Dendritic cell treated with granulocyte-macrophage colony-stimulating factor and Interleukin-4, amounts not matched to agents 40 ng/mL and 50 ng/mL, for 4 days (primary cell): ENCODE measurements around the gene ITPR2.
"Not testable (repeated sequence)": the region's sequence is repeated elsewhere in the genome, so short reads cannot be mapped to it uniquely, and the experiment has no call there.

Experiments used
- H3K27ac Mint-ChIP-seq: one replicate; pipeline ENCODE4 v1.8.0; 2022; ENCODE audit warnings: mild to moderate bottlenecking, mixed read lengths
- H3K27me3 Mint-ChIP-seq: one replicate; pipeline ENCODE4 v1.8.0; 2022; ENCODE audit warnings: mild to moderate bottlenecking, mixed read lengths
- H3K36me3 Mint-ChIP-seq: one replicate; pipeline ENCODE4 v1.8.0; 2022; ENCODE audit warnings: low read depth, mixed read lengths
- H3K4me1 Mint-ChIP-seq: one replicate; pipeline ENCODE4 v1.8.0; 2022; ENCODE audit warnings: low read depth, mixed read lengths
- H3K4me3 Mint-ChIP-seq: one replicate; pipeline ENCODE4 v1.8.0; 2022; ENCODE audit warnings: mild to moderate bottlenecking, moderate library complexity, mixed read lengths
- H3K9me3 Mint-ChIP-seq: one replicate; pipeline ENCODE4 v1.8.0; 2022; ENCODE audit warnings: mixed read lengths
- intact Hi-C: fragments of 100-400 bp; cut with micrococcal nuclease; formaldehyde crosslinking; loops from one replicate; pipeline ENCODE4 v1.15.0; 2022

The ITPR2 gene

DNA sequence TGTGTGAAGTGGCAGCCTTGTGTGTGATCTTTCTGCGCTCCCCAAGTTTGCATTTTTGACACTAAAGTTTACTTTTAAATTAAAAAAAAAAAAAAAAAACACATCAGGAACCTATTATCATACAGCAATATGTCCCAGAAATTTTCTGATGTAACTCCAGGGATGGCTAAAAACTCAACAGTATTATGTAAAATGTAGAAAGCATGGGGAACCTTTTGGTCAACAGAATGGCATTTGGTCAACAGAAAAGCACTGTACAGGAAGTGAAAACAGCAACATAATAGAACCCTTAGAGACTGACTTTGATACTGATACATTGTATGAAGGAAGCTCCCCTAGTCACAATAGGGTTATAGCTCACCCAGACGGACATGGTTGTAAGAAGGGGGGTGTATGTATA is 224.3 kb downstream of the ITPR2 start:
- no peaks in the 10 kb centered on the region for H3K4me1 Mint-ChIP-seq

DNA sequence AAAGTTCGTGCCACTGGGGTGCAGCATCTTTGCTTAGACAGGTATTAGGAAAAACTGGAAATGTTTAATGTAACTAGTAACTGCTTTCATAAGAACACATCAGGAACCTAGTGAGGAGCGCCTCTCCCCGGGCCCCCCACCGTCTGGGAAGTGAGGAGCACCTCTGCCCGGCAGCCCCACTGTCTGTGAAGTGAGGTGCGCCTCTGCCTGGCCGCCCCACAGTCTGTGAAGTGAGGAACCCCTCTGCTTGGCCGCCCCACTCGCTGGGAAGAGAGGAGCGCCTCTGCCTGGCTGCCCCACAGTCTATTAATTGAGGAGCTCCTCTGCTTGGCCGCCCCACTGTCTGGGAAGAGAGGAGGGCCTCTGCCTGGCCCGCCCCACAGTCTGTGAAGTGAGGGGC is 224.7 kb downstream of the ITPR2 start:
- no peak overlapping the region for H3K4me3 Mint-ChIP-seq
- intact Hi-C loops: no loop called here
- no peaks in the 10 kb centered on the region for H3K9me3 Mint-ChIP-seq
- H3K27ac Mint-ChIP-seq: no peak overlapping the region
- H3K36me3 Mint-ChIP-seq: peaks cover 75% of the 10 kb centered on the region
- H3K27me3 Mint-ChIP-seq: no peaks in the 10 kb centered on the region
- no peaks in the 10 kb centered on the region for H3K4me1 Mint-ChIP-seq

More for the DNA sequence above, 224.3 kb downstream of the ITPR2 start:
- peaks cover 75% of the 10 kb centered on the region for H3K36me3 Mint-ChIP-seq
- intact Hi-C loops: no loop called here
- H3K4me3 Mint-ChIP-seq: no peak overlapping the region
- H3K27ac Mint-ChIP-seq: no peak overlapping the region
- no peaks in the 10 kb centered on the region for H3K27me3 Mint-ChIP-seq
- no peaks in the 10 kb centered on the region for H3K9me3 Mint-ChIP-seq

DNA sequence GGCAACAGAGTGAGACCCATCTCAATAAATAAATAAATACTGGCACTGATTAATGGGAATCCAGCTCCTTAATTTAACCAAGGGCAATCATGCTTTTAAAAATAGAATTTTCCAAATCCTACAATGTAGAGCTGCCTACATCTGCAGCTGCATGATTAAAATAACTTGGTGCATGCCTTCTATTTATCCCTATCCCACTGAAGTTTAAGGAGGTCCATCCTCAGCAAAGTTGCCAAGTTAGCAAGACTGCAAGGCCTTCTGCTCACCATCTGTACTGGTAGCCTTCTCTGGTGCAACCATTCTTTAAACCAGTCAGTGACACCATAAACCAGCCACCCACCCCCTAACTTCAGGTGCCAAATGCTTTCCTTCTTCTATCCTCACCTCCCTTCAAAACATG is 226.1 kb downstream of the ITPR2 start:
- no peaks in the 10 kb centered on the region for H3K27me3 Mint-ChIP-seq
- no peak overlapping the region for H3K4me3 Mint-ChIP-seq
- no peaks in the 10 kb centered on the region for H3K4me1 Mint-ChIP-seq
- intact Hi-C loops: no loop called here
- H3K36me3 Mint-ChIP-seq: peaks cover 77% of the 10 kb centered on the region
- no peak overlapping the region for H3K27ac Mint-ChIP-seq
- no peaks in the 10 kb centered on the region for H3K9me3 Mint-ChIP-seq

DNA sequence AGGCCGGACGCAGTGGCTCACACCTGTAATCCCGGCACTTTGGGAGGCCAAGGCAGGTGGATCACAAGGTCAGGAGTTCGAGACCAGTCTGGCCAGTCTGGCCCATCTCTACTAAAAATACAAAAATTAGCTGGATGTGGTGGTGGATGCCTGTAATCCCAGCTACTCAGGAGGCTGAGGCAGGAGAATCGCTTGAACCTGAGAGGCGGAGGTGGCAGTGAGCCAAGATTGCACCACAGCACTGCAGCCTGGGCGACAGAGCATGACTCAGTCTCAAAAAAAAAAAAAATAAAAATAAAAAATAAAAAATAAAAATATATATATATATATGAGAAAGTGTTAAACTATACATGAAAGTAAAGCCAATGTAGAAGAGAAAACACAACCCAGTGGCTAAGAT is 228.2 kb downstream of the ITPR2 start:
- intact Hi-C loops, H3K27me3 Mint-ChIP-seq, H3K4me3 Mint-ChIP-seq, H3K9me3 Mint-ChIP-seq, H3K27ac Mint-ChIP-seq, H3K4me1 Mint-ChIP-seq: not testable (repeated sequence)
- H3K36me3 Mint-ChIP-seq: peaks cover 81% of the 10 kb centered on the region

DNA sequence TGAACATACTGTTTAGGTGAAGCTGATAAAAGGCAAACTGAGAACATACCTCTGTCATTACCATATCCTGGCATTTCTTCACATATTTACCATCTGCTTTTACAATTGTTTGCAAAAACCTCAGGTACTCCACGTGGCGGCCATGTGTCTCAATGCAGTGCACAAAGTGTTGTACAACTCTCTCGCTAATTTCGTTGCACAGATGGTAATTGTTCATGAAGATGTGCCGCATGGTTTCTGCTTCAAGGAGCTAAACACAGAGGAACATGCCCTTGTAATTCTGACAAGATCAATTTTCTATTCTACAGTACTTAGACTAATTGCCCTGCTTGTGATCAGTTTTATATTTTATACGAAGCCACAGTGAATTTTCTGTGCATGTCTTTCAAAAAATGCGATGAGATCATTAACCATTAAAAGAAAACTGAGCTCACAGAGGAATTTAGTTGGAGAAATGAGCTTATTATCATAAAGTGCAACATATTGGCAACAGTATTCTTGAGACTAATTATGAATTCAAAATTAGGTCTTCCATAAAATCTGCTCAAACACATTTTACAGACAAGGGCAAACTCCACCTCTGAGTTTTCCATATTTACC is 233.8 kb downstream of the ITPR2 start:
- no peaks in the 10 kb centered on the region for H3K4me1 Mint-ChIP-seq
- no peaks in the 10 kb centered on the region for H3K9me3 Mint-ChIP-seq
- H3K36me3 Mint-ChIP-seq: peaks cover 85% of the 10 kb centered on the region
- intact Hi-C loops: no loop called here
- no peak overlapping the region for H3K27ac Mint-ChIP-seq
- no peak overlapping the region for H3K4me3 Mint-ChIP-seq
- H3K27me3 Mint-ChIP-seq: no peaks in the 10 kb centered on the region

DNA sequence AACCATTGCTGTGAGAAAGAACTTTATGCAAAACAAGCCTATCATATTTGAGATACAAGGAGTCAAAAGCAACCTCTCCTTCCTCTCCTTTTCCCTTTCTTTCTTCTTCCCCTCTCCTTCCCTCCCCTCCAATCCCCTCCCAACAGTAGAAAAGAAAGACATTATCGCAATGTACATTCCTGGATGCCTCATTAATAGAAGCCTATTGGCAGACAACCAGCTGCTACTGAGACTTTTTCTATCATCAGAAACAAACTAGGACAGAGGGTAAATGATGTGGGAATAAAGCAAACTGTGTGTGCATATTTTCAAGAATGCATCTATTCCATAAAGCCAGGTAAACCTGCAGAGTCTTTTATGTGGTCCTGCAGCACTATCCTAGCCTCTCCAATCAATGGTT is 237.2 kb downstream of the ITPR2 start:
- Mint-ChIP-seq H3K4me1 (no peaks in the 10 kb centered on the region), H3K9me3 (no peaks in the 10 kb centered on the region), H3K27me3 (no peaks in the 10 kb centered on the region), H3K4me3 (no peak overlapping the region), H3K36me3 (peaks cover 85% of the 10 kb centered on the region), H3K27ac (no peak overlapping the region)
- intact Hi-C loops: no loop called here

DNA sequence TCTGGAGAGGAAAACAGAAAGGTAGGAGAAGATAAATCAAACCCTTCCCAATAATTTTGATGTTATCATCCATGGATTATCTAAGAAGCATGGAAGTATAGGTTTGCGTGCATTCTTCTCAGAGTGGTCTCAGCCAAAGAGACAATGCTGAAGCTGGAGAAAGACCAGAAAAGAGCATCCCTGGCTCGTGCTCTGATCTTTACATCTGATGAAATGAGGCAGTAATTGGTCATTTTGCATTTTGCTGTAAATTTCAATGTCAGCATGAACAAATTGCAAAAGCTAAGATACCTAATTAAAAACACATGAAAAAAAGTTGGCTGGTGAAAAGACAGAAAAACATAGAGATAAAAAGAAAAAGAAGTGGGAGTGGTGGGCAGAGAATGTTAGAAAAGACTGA is 252.4 kb downstream of the ITPR2 start:
- Mint-ChIP-seq H3K4me1 (peaks cover 19% of the 10 kb centered on the region), H3K36me3 (peaks cover 76% of the 10 kb centered on the region), H3K27ac (no peak overlapping the region), H3K4me3 (no peak overlapping the region), H3K9me3 (peaks cover 9% of the 10 kb centered on the region), H3K27me3 (no peaks in the 10 kb centered on the region)
- intact Hi-C loops: no loop called here

DNA sequence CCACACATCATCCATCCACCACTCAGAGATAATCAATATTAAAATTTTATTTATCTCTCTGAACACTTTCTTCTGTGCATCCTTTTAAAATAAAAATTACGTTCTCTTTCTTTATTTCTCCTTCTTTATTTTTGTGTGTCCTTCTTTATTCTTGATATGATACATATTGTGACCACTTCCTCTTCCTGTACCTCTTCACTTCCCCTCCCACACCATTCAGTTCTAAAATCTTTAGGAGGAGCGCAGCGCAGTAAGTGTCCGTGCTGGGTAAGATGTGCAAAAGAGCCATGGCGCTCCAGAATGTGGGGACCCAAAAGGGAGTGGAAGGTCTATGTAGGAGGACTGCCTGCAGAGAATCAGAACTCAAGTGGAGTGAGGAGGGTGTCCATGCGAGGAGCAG is 256.7 kb downstream of the ITPR2 start:
- Mint-ChIP-seq H3K9me3 (peaks cover 9% of the 10 kb centered on the region), H3K27me3 (no peaks in the 10 kb centered on the region), H3K27ac (no peak overlapping the region), H3K36me3 (peaks cover 87% of the 10 kb centered on the region), H3K4me3 (no peak overlapping the region), H3K4me1 (peaks cover 27% of the 10 kb centered on the region)
- intact Hi-C loops: no loop called here

DNA sequence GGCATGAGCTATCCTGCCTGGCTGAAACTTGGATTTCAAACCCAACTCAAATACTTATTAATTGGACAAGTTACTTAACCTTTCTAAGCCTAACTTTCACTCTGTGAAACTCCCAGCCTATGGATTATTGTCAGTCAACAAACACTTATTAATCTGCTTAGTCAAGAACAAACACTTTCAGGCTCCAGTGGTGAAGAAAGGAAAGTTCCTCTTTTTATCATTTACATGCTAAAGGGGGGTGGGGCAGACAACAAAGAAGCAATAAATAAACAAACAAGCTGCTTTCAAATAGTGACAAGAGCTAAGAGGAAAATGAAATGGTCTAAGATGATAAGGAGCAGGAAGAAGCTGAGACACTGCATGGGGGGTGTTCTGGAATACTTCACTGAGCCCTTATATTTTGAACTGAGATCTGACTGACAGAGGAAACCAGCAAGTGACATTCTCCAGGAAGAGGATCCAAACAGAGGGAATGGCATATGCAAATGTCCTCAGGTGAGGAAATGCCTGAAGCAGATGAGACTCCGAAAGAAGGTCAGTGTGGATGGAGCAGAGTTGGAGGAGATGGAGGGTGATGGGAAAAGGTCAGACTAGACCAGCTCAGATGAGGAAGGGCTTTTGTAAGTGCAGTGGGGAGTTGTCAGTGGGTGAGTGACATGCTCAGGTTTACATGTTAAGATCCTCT is 259.6 kb downstream of the ITPR2 start:
- Mint-ChIP-seq H3K4me1 (peaks cover 27% of the 10 kb centered on the region), H3K27me3 (no peaks in the 10 kb centered on the region), H3K4me3 (no peak overlapping the region), H3K36me3 (peaks cover 81% of the 10 kb centered on the region), H3K9me3 (peaks cover 9% of the 10 kb centered on the region), H3K27ac (no peak overlapping the region)
- intact Hi-C loops: no loop called here

DNA sequence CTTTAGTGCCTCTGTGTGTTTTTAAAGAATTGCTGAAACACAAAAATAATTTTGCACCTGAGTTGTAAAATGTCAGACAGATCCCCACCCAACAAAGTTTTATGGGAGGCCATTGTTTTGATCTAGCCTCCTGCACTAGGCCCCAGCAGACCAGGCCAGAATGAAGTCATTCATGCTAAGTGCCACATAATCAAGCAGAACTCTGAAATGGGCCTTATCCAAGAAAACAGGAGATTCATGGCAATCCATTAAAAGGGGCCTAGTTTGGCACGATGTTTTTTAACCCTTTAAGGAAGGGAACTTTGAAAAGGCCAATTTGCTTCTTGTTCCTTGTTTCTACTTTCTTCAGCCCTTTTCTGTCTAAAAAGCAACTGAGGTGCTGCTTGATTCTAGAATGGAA is 260.9 kb downstream of the ITPR2 start:
- intact Hi-C loops: no loop called here
- Mint-ChIP-seq H3K27me3 (no peaks in the 10 kb centered on the region), H3K9me3 (peaks cover 9% of the 10 kb centered on the region), H3K4me3 (no peak overlapping the region), H3K4me1 (peaks cover 22% of the 10 kb centered on the region), H3K27ac (no peak overlapping the region), H3K36me3 (peaks cover 75% of the 10 kb centered on the region)

DNA sequence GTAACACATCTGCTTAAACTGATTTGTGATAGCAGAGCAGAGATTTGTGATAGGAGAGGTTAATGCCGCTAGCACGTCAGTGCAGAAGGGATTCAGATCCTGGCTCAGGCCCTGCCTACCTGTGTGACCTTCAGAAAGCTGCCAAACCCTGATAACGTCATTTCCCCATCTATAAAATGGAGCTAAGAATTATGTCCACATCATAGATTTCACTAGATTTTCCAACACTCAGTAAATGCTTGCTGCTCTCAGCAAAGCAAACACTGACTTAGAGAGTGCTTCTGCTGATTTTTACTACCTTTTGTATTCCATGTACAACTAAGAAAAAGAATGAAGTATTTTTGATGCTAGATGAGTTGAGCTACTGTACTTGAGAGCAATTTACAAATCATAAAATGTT is 261.4 kb downstream of the ITPR2 start:
- H3K9me3 Mint-ChIP-seq: peaks cover 6% of the 10 kb centered on the region
- H3K36me3 Mint-ChIP-seq: peaks cover 75% of the 10 kb centered on the region
- no peak overlapping the region for H3K27ac Mint-ChIP-seq
- H3K27me3 Mint-ChIP-seq: no peaks in the 10 kb centered on the region
- no peak overlapping the region for H3K4me3 Mint-ChIP-seq
- peaks cover 17% of the 10 kb centered on the region for H3K4me1 Mint-ChIP-seq
- intact Hi-C loops: no loop called here

DNA sequence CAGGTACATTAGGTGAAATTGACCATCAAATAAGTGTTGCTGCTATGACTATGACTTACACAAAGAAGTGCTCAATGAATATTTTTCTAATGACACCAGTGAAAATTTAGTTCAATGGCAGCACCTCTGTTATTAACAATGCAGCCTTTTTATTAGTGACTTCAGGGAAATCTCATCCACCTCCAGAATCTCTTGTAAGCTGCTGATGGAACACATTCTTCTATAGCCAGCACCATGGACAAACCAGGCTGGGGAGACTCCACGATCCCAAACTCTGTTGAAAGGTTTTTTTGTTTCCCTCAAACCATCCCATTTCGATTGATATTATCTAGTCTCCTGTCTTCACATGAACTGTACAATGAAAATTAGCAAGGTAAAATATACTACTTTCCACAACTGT is 265.9 kb downstream of the ITPR2 start:
- Mint-ChIP-seq H3K36me3 (peaks cover 81% of the 10 kb centered on the region), H3K4me1 (no peaks in the 10 kb centered on the region), H3K27me3 (no peaks in the 10 kb centered on the region), H3K27ac (no peak overlapping the region), H3K4me3 (no peak overlapping the region), H3K9me3 (no peaks in the 10 kb centered on the region)
- intact Hi-C loops: no loop called here

DNA sequence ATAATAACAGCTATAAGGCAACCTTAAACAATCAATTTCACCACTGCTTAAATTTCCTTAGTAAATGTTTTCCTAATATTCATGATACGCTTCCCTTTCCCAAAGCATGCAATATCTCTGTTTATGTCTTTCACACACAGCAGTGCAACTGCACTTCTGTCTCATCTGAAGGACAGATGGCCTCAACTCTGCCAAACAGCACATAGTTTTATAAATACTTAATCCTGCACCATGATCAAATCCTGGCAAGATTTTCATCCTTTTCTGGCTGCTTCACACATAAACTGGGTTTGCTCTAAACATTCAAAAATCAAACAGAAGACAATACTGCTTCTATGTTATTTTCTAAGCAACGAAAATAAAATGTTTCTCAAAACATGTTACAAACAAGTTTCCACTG is 266.3 kb downstream of the ITPR2 start:
- H3K9me3 Mint-ChIP-seq: no peaks in the 10 kb centered on the region
- H3K27me3 Mint-ChIP-seq: no peaks in the 10 kb centered on the region
- peaks cover 79% of the 10 kb centered on the region for H3K36me3 Mint-ChIP-seq
- no peak overlapping the region for H3K27ac Mint-ChIP-seq
- no peaks in the 10 kb centered on the region for H3K4me1 Mint-ChIP-seq
- intact Hi-C loops: no loop called here
- H3K4me3 Mint-ChIP-seq: no peak overlapping the region

DNA sequence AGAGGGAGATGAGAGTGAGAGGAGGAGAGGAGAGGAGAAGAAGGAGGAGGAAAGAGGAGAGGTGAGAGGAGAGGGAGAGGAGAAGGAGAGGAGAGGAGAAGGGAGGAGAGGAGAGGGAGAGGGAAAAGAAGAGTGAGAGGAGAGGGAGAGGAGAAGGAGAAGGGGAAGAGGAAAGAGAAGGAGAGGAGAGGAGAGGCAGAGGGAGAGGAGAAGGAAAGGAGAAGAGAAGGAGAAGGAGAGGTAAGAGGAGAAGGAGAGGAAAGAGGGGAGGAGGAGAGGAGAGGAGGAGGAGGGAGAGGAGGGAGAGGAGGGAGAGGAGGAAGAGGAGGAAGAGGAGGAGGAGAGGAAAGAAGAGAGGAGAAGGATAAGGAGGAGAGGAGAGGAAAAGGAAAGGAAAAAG is 266.8 kb downstream of the ITPR2 start:
- Mint-ChIP-seq H3K36me3 (peaks cover 74% of the 10 kb centered on the region), H3K4me1 (no peaks in the 10 kb centered on the region), H3K27ac (no peak overlapping the region), H3K4me3 (no peak overlapping the region), H3K27me3 (no peaks in the 10 kb centered on the region), H3K9me3 (no peaks in the 10 kb centered on the region)
- intact Hi-C loops: no loop called here

DNA sequence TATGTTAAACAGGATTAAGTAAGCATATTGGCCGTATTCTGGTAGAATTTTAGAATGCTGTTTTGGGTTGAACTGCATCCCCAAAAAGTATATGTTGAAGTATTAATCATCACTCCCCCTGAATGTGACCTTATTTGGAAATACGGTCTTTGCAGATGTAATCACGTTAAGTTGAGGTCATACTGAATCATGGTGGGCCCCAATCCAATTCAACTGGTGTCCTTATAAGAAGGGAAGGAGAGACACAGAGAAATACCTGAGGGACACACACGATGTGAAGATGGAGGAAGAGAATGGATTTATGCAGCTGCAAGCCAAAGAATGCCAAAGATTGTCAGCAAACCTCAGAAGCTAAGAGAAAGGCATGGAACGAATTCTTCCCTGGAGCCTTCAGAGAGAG is 268.6 kb downstream of the ITPR2 start:
- intact Hi-C loops: no loop called here
- H3K9me3 Mint-ChIP-seq: no peaks in the 10 kb centered on the region
- H3K4me3 Mint-ChIP-seq: no peak overlapping the region
- H3K4me1 Mint-ChIP-seq: no peaks in the 10 kb centered on the region
- no peaks in the 10 kb centered on the region for H3K27me3 Mint-ChIP-seq
- no peak overlapping the region for H3K27ac Mint-ChIP-seq
- H3K36me3 Mint-ChIP-seq: peaks cover 66% of the 10 kb centered on the region
